NCI-H146 treated with DMSO at 0.1 percent for 48 hours (cell line): Measurements from ENCODE around the gene IMPDH1.
"Not testable (repeated sequence)": the region's sequence is repeated elsewhere in the genome, so short reads cannot be mapped to it uniquely, and the experiment has no call there.

Experiments
- DNase-seq: peaks from one replicate; lab custom pipeline; 2025; ENCODE audit not compliant: unreplicated experiment; lab: John Stamatoyannopoulos, UW

Gene IMPDH1

GRCh38 chr7:128409596-128410450, at the start of gene IMPDH1:
TSS of gene IMPDH1 (minus strand) at chr7:128409982. CDS start at chr7:128409901, 81 bp downstream.
- peak; percentile 44 for DNase-seq

GRCh38 chr7:128459394-128459878, 49.7 kb upstream of the IMPDH1 start:
- DNase-seq: peak; percentile 41

GRCh38 chr7:128458956-128459355, 49.2 kb upstream of the IMPDH1 start:
- no peak for DNase-seq

- DNase-seq: not testable (repeated sequence)
These were observed 47.6 kb upstream of the IMPDH1 start for GRCh38 chr7:128457385-128457784.

- DNase-seq: no peak
These were observed 46.5 kb upstream of the IMPDH1 start for GRCh38 chr7:128456255-128456725.

- peak; percentile 84 for DNase-seq
These were observed 45.9 kb upstream of the IMPDH1 start, which contains the start of gene HILPDA for GRCh38 chr7:128455543-128456254. TSS of gene HILPDA (plus strand) at chr7:128455878. CDS start at chr7:128457269, 1,391 bp downstream.

- DNase-seq: no peak
These were observed 45.2 kb upstream of the IMPDH1 start for GRCh38 chr7:128454808-128455542.

GRCh38 chr7:128453836-128454804, 44.3 kb upstream of the IMPDH1 start:
- DNase-seq: no peak

GRCh38 chr7:128452552-128452951, 42.8 kb upstream of the IMPDH1 start:
- DNase-seq: no peak

- no peak for DNase-seq
These were observed 41.1 kb upstream of the IMPDH1 start for GRCh38 chr7:128450913-128451312.

GRCh38 chr7:128450409-128450808, 40.6 kb upstream of the IMPDH1 start:
- DNase-seq: no peak

GRCh38 chr7:128448751-128449302, 39.0 kb upstream of the IMPDH1 start:
- DNase-seq: no peak

- DNase-seq: no peak
These were observed 38.3 kb upstream of the IMPDH1 start for GRCh38 chr7:128447941-128448564.

GRCh38 chr7:128446306-128446705, 36.5 kb upstream of the IMPDH1 start:
- no peak for DNase-seq

GRCh38 chr7:128443831-128444600, 34.2 kb upstream of the IMPDH1 start:
- DNase-seq: peak; percentile 98

- no peak for DNase-seq
These were observed 32.6 kb upstream of the IMPDH1 start for GRCh38 chr7:128442356-128442755.

GRCh38 chr7:128437426-128438332, 27.9 kb upstream of the IMPDH1 start:
- DNase-seq: no peak
